ENCODE data around the gene FADD.

FADD gene

GRCh38 chr11:70241709-70242108, 38.6 kb downstream of the FADD start:
- no peak for DNase-seq

GRCh38 chr11:70242885-70243284, 39.8 kb downstream of the FADD start:
- DNase-seq, result no peak

GRCh38 chr11:70243912-70244652, 41.0 kb downstream of the FADD start:
- DNase-seq, result no peak

GRCh38 chr11:70244698-70245097, 41.6 kb downstream of the FADD start:
- DNase-seq, result no peak

GRCh38 chr11:70246196-70246595, 43.1 kb downstream of the FADD start:
- DNase-seq, result no peak

GRCh38 chr11:70247042-70247709, 44.1 kb downstream of the FADD start:
- DNase-seq, result no peak

- no peak for DNase-seq
These were observed 44.6 kb downstream of the FADD start for GRCh38 chr11:70247710-70248072.

GRCh38 chr11:70250876-70251658, 48.0 kb downstream of the FADD start:
- no peak for DNase-seq

- DNase-seq, result no peak
These were observed 48.7 kb downstream of the FADD start for GRCh38 chr11:70251659-70252321.

- no peak for DNase-seq
These were observed 49.7 kb downstream of the FADD start for GRCh38 chr11:70252844-70253243.

GRCh38 chr11:70255477-70256116, 52.5 kb downstream of the FADD start:
- DNase-seq, result no peak

Measured in activated CD4-positive, alpha-beta T cell treated with anti-CD3 and anti-CD28 coated beads, Interleukin-2, Interleukin-6, amounts not matched to agents 100 ng/mL and 50 ng/mL, durations not matched to agents 16 hours and 8 hours (primary cell).